GM18499 (cell line): ENCODE data around the gene GPC6.

Source experiments
- ATAC-seq: cut with Tn5 transposase; IDR thresholded peaks from one replicate; pipeline ENCODE4 v1.9.1; 2021; ENCODE audit warnings: moderate number of reproducible peaks; ENCODE audit not compliant: insufficient read depth, unreplicated experiment

GPC6 gene

DNA sequence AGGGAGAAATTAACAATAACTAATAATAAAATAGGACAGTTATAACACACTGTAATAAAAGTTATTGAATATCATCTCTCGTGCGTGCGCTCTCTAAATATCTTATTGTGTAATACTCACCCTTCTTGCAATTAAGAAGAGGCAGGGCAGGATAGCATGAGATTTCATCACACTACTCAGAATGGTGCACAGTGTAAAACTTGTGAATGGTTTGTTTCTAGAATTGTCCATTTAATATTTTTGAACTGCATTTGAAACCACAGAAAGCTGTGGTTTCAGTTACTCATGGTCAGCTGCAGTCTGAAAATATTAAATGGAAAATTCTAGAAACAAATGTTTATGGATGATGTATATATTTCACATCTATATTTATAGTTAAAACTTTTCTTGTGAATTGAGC lies 1091.8 kb downstream of the GPC6 start:
- ATAC-seq = peak; percentile 51

DNA sequence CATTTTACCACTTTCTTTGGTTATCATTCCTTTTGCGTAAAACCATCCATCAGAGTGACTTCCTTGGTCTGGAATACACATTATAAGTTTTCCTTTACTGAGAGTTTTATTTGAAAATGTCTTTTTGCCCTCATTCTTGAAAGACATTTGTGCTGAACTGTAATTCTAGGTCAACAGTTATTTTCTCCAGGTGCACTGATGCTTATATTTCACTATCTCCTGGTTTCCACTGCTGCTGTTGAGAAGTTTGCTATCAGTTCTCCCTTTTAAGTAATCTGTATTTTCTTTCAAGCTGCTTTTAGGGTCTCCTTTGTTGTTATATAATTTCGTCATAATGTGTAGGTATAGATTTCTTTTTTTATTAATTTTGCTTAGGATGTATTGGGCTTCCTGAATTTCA lies 1092.9 kb downstream of the GPC6 start:
- no peak for ATAC-seq

DNA sequence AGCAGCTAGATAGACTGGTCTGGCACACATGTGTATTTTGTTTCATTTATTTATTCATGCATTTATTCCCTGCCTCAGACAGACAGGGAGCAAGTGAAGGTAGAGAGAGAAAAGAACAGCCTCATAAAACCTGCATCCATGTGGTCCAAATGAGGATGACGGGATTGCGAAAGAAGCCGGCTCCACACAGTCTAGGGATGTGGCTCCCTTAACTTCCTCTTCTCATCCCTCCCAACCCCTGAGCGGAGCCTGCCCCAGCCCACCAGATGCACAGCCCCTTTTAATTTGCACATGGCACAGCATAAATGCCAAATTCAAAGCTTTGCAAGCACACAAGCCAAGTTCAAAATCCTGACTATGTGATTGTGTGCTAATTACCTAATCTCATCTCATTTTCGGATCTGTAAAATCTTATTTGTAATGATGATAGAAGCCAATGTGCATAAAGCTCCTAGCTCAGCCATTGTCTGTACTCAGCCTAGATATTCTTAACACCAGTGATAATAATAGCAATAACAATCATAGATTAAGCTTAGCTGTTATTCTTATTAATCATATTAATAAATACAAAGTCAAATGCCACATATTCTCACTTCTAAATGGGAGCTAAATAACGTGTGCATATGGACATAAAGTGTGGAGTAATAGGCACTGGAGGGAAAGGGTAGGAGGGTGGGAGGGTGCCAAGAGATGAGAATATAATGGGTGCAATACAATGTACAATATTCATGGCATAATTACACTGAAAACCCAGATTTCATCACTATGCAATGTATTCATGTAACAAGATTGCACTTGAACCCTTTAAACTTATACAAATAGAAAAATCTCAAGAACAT lies 1096.5 kb downstream of the GPC6 start:
- no peak for ATAC-seq

DNA sequence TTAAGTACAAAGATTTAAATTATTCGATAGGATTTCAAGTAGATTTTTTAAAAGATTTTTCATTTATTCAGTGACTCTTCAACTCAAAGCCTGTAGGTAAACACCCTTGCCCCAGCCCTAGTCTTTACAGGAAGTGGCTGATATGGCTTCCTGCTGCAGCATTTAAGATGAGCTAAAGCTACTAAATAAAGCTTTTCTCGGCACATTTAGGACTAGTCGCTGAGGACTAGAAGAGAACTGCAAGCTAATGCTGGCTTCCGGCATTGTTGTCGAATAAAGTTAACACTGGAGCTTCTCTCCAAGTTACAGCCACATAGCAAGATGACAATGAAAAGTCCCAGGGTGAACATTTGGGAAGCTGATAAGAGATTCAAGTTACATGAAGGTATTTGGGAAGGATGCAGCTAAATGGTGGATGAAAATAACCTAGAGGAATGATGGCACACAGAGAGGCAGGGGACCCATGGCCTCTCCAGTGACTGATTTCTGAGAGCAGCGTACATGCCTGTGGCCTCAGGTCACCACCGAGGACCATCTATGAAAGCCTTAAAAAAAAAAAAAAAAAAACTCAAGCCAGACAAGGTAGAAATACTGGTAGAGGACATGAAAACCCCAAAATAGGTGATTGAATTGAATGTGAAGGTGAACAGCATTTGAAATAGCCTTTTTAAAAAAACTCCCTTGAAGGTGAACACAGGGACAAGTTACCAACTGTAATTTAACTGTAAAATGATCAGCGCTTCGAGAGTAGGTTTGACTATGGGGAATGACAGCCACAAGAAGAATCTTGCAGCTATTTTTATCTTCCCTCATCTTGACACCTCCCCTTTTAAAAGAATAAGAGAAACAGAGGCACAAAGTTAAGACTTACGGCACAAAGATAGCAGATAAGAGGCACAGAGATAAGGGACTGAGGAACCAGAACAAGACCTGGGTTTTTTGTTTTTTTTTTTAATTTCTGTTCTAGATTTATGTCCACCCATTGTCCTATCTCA lies 1097.5 kb downstream of the GPC6 start:
- no peak for ATAC-seq

DNA sequence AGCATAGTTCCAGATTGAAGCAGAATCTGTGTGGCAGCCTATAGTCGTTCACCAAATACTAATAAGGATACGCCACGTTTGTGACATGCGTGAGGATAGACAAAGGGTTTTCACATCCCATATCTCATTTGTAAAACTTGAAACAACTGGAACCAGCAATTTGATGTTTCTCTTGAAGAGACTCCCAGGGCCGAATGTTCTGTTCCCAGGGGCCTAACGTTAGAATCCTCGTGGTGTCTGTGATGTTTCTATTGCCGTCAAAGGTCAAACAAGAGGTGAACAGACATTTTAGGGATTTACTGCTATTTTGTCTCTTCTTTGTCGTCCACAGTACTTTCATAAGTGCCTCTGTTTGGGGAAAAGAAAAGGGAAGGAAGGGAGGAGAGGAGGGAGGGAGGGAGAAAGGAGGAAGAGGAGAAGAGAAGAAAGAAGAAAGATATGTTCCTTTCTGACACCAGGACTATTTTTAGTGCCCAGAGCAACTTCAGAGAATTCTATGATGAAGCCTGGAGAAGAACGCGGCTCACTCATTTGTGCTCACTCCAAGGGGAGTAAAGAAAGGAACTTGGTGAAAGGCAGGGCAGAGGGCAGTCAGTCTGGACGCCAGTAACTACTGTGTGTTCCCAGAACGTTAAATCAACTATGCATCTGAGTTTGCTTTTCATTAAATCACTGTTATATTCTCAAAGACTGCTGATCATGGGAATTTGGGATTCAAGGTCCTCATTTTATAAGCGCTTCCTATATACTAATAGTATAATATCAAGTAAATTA lies 1098.3 kb downstream of the GPC6 start:
- no peak for ATAC-seq

DNA sequence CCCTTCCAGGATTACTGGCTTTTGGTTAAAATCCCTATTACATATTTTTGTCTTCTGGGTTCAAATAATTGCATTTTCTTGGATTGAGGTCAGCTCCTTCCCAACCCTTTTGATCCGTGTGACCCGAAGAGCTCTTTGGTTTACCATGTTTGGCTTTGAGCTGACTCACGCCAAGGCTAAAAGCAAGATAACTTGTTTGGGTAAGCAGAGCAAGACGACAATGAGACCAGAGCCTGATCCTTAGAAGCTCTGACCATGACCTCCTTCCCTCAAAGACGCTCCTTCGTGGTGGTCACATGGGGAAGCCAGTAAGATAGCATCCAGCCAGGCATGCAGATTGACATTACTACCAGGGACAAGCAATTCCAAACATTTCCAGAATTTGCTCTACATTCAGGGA lies 1099.0 kb downstream of the GPC6 start:
- no peak for ATAC-seq

DNA sequence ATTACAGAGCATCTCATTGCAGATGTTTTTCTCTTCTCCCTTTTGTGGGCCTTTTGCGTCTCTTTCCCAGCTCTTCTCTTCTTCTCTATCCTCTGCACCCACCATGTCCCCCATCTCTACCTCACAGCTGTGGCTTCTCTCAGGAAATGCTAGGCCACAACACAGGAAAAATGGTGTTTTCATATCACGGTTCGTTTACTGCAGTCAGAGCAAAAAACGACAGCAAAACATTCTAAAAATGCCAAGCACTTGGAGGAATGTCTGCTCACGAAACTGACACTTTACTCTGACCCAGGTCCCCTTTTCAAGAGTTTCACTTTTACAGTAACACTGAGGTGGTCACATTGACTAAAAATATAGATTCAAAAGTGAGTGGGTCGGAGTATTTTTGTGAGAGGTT lies 1100.7 kb downstream of the GPC6 start:
- peak; percentile 85 for ATAC-seq

DNA sequence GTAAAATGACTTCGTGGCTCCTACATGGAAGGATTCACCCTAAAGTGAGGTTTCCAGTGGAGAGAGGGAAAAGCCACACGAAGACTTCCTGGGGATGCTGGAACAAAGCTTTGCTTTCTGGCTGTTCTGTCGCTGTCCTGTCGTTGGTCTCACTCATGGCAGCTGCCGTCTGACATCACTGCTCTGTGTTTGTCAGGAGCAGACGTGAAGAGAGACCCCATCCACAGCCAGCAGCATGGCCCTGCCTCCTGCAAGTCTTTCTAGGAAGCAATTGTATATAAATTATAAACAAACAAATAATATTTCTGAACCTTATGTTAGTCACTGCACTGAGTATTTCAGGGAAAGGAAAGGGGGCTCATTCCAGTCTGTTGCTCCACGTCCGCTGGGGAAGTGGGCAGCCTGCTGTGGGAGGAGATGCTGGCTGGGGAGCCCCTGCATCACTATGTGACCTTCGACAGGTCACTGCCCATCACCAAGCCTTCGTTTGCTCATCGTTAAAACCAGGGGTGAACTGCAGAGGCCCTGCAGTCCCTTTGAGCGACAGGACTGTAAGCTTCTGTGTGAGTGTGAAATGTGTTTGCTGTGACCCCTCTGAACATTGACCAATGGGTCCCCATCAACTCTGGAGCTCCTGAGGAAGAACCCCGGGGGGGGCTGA lies 1101.9 kb downstream of the GPC6 start:
- ATAC-seq = no peak

DNA sequence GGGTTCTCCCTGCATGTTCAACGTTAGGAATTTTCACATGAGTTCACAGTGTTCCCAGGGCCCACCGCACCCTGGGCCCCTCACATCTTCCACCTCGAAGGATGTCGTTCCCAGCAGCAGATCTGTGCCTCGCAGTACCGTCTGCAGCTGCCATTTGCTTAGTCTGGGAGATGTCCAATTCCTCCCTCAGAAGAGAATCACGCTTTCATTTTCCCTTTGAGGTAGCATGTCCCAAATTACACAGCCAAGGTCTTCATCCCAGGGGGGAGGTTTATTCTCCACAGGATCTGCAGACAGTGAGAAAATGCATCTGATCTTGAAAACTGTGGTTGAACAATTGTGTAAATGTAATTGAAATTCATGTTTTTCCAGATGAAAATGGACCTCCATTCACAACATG lies 1102.7 kb downstream of the GPC6 start:
- no peak for ATAC-seq

DNA sequence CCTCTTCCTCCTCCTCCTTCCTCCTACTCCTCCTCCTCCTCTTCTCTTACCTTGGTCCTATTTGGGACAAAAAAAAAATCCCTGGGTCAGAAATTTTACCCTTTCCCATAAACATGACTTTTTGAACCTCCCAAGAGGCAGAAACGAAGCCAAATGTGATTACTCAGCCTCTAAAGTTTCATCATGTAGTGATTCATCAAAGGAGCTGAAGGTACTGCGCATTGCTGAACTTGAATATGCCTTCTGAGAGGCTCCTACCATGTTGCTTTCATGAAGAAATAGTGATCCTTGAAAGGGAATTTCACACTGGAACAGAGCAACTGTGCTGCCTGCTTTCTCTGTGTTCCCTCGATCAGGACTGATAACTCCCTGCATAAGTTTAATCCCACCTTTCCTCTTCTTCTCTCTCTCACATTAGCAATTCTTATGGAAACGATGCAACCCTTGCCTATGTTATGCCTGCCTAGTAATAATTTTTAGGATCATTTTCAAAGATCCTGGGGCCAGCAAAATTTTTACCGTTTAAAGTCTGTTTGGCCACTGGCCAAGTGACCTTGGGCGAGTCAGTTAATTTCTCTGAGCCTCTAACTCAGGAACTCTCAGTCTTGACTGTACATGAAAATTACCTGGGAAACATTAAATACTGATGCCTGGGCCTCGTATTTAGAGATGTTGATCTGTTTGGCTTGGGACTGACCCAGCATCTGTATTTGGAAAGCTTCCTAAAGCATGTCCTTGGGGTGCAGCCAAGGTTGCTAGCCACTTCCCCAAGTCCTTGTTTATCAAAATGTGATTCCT lies 1103.3 kb downstream of the GPC6 start:
- no peak for ATAC-seq

DNA sequence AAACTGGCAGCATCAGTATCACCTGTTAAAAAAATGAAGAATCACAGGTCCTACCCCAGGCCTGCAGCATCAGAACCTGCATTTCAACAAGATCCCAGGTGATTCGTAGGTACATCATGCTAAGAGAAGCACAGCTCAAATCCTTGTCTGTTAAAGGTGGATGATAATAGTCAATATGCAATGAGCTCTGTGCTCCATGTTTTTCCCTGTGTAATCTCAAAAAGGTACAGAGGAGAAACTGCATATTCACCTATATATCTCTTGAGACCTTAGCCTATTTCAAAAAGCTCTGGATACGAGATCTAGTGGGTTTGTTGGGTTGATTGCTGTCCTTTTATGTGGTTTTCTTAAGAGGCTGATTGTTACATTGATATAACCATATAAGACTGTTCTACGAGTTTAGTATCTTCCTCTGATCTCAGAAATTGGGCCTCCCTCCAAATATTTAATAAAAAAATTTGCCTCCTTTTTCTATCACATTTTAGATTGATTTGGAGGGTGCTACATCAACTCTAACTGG lies 1104.0 kb downstream of the GPC6 start:
- ATAC-seq = no peak

DNA sequence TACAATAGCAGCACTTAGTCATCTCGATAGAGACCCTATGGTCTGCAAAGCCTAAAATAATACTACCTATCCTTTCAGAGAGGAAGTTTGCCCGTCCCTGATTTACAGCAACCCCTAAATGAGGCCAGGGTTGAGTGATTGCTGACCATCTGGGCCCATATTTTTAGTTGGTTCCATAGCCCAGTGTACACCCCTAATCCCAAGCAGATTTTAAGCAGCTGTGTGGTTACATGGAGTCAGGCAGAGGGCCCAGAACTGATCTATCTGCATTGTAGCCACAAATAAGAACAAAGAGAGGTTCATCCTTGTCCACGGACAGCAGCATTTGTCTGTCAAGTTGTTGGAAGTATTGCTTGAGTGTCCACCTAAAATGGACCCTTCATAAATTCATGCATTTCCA lies 1104.7 kb downstream of the GPC6 start:
- no peak for ATAC-seq

DNA sequence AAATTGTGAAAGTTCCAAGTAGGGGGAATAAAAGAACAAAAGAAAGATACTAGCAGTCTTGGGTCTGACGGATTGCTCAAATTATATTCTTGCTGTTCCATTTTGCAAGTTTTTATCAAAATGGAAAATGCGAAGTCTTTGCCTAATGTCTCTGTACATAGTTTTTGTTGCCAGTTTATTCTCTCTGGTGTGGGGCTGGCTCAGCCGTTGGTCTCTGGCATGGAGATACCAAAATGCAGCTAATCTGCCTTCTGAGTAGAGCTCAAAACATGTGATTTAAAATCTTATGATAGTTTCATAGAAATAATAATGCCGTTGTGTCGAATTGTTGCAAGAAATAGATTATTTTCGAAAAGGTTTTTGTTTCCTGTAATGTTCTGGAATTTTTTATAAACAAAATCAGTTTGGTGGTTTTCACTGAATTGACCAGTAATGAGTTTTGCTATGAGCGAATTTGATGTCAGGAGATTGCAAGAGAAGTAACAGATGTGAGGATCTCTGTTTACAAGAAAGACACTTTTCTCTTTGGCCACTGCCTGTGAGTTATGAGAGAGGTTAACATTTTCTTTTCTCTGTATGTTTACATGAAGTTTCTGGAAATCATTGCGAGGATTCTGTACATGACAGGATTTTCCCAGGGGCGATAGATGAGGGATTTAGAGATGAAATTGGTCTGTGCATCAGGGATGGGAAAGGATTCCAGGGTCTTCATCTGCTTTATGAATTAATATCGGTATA lies 1105.9 kb downstream of the GPC6 start:
- ATAC-seq = no peak

DNA sequence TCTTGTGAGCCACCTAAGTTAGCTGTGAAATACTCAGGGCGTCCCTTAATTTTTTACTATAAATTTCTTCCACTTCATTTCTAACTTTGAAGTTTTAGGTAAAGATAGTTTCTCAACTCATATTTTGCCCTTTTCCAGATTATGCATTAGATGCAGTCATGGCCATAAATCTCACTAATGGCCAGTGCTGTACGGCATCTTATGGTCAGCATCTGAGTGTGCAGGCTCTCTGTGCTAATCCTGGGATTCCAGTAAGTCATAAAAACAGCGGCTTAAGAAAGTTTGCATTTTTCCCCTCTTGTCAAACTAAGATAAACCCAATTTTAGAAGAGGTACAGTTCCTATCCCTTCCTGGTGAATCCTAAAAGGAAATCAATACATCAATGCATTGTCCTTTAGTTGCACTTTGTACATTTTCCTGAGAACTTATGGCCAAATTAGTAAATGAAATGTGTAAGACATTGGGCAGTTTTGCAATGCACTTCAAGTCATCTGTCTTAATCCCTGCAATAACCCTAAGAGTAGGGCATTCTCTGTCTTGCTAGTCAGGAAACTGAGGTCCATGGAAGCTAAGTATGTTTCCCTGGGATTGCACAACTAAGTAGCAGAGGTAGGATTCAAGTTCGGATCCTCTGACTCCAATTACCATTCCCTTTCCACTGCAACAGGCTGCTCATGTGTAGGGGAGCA lies 1106.7 kb downstream of the GPC6 start:
- no peak for ATAC-seq

DNA sequence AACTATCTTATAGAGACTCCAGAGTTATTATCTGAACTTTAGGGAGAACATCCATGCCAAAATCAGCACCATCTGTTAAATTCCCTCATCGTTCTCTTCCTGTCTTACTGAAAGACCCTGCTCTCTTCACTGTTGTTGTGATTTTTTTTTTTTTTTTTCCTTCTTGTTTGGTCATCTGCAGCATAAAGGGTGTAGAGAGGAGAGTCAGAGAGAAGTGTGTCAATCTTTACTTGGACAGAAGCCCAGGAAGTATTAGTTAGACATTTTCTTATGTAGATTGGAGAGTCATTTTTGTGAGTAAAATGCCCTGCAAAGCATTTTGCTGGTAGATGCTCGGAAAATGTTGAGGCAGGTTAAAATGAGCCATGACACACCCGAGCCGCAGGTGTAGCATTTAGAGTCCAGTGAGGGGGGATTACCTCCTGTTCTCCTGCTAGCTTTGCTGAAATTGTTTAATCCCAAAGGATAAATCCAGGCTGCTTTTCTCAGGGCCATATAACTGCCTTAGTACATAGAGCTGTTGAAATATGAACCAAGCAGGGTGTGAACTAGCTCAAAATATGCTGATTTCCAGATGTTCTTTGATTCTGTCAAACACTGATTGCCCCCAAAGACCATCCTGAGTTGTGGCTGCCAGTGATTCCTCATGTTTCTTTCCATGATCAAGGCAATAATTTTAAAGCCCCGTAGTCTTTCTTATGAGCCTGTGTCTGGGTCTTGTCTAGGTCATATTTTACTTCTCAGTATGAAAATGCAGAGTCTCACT lies 1109.3 kb downstream of the GPC6 start:
- ATAC-seq = no peak

DNA sequence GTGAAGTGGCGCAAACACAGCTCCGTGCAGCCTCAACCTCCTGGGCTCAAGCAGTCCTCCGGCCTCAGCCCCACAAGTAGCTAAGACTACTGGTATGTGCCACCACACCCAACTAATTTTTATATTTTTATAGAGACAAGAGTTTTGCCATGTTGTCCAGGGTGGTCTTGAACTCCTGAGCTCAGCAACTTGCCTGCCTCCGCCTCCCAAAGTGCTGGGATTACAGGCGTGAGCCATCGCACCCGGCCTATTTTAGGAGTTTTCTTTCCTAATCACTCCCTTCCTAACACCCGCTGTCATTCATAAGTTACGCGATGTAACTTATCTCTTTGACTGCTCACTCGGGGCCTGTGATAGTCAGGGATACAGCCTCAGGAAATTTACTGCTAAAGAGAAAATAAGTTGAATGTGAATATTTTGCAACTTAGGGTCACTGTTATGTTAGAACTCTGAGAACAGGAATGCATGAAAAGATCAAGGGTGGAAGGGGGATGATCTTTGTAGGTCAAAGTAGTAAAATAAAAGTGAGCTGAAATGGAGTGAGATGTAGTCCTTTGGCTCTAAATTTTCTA lies 1112.6 kb downstream of the GPC6 start:
- ATAC-seq = no peak
